HG02884 (cell line): ENCODE measurements around the gene SNX6.
"Not testable (repeated sequence)": the region's sequence is repeated elsewhere in the genome, so short reads cannot be mapped to it uniquely, and the experiment has no call there.

Source experiments
- ATAC-seq: cut with Tn5 transposase; IDR thresholded peaks from one replicate; pipeline ENCODE4 v1.9.1; 2021; ENCODE audit warnings: mild to moderate bottlenecking, moderate library complexity; ENCODE audit not compliant: unreplicated experiment

Gene SNX6

DNA sequence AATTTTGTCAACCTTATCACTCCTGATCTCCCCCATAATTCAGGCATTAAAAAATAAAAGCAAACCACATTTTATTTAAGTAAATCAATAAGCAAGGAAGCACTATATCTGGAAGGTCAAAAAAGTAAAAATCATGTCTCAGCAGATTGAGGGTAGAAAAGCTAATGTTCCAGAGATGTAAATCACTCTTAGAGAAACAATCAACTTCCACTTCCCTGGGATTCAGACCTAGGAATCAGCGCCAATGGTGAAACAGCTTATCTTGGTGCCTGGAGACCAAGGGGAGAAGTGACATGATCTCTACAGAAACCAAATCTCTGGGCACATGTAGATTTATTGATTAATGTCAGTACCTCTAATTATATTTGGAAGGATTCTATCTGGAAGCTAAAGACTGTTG lies 10.9 kb upstream of the SNX6 start:
- no peak for ATAC-seq

DNA sequence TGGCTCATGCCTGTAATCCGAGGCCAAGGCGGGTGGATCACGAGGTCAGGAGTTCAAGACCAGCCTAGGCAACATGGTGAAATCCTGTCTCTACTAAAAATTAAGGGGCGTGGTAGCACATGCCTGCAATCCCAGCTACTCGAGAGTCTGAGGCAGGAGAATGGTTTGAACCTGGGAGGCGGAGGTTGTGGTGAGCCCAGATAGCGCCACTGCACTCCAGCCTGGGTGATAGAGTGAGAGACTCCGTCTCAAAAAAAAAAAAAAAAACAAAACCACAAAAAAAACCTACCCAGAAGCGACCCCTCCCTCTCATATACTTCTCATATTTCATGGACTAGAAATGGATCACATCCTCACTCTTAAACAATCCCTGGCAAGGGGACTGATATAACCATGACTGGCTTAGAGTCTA lies 4.4 kb upstream of the SNX6 start:
- ATAC-seq: not testable (repeated sequence)

DNA sequence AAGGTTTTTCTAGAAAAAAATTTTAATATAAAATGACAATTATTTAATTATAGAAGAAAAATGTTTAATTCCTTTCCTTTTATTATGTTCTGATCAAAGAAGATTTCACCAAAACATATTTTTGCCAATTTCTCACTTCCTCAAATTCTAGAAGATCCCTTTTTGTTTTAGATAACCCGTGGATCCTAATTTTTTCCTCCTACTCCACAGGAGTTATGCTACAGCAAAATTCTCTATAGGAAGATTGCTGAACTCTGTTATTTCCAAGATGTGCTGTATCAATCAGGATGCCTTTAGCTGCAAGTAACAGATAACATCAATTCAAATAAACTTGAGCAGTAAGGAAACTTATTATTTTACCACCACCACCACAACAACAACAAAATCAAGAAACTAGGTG lies 3.8 kb upstream of the SNX6 start:
- no peak for ATAC-seq

DNA sequence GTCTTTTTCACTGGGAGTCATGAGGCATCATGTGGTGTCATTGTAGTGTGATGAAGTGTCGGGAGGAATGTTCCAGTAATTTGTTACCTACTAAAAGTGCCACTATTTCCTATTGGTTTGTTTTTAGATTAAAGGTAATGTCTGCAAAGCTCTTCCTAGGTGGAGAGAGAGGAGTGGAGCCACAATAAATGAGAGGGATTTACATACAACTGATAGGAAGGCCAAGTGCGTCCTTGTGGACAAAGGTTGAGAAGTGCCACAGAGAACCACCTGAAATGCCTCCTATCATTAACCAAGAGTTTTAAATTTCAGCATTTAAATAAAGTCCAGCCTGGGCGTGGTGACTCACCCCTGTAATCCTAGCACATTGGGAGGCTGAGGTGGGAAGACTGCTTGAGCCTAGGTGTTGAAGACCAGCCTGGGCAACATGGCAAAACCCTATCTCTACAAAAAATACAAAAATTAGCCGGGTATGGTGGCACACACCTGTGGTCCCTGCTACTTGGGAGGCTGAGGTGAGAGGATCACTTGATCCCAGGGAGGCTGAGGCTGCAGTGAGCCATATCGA lies 2.5 kb upstream of the SNX6 start:
- ATAC-seq: no peak

DNA sequence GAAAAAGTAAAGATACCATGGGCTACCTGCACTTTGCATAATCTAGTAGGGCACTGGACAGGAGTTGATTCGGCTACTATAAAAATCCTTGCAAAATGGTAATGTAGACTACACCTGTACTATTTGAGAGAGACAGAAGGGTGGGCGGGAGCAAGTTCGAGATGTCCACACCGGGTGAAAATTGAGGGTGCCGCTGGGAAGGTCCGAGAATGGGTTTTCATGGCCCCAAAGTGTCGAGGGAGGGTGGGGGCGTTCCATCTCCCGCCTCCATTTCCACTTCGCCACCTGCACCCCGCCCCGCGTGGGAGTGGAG lies 648 bp downstream of the SNX6 start:
- peak; percentile 12 for ATAC-seq

DNA sequence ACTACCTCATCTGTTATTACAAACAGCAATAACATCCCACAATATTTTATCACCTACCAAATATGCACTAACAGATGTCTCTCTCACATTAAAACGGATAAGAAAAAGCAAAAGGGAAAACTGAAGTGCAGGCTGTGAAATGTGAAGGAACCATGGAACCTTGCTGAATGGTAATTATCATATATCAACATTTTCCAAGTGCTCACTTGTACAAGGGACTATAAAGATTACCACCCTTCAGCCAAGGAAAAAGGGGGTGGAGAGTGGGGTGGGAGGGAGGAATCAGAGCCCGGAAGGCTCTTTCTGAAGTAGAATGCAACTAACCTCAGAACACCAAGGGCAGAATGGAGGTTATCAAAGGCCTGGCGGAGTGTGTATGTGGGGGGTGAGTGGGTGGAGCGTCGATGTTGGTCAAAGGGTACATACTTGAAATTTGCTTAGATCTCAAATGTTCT lies 1.2 kb downstream of the SNX6 start:
- no peak for ATAC-seq

DNA sequence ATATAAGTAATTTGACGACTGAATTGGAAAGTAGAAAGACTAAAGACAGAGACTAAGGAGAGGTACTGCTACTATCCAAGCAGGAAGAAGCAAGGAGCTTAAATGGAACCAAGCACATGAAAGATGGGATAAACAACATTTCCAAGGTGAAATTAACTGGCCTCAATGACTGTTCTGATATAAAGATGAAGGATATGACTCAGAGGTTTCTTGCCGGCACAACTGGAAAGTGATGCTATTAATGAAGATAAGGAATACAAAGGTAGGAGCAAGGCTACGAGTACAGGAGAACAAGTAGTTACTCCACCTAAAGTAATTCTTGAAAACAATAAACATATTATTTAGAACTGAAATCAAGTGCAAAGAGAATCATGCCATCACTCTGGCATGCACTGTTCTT lies 6.4 kb downstream of the SNX6 start:
- ATAC-seq: no peak

DNA sequence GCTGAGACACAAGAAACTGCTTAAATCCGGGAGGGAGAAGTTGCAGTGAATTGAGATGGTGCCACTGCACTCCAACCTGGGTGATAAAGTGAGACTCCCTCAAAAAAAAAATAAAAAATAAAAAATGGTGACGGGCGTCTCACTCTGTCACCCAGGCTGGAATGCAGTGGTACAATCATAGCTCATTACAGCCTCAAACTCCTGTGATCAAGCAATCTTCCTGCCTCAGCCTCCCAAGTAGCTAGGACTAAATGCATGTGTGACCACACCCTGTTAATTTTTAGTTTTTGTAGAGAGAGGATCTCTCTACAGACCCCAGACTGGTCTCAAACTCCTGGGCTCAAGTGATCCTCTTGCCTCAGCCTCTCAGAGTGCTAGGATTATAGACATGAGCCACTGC lies 9.1 kb downstream of the SNX6 start:
- ATAC-seq: no peak

DNA sequence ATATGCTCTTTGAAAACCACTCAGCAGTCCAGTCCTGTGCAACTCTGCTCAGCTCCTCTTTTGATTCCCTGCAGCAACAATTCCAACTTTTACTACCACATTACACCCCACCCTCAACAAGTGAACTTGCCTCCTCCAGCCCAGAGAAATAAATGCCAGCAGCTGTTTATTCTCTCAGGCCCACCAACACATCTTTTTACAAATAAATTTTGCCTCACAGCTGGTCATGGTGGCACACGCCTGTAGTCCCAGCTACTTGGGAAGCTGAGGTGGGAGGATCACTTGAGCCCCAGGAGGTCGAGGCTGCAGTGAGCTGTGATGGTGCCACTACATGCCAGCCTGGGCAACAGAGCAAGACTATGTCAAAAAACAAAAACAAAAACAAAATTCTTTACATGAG lies 9.8 kb downstream of the SNX6 start:
- ATAC-seq: no peak

DNA sequence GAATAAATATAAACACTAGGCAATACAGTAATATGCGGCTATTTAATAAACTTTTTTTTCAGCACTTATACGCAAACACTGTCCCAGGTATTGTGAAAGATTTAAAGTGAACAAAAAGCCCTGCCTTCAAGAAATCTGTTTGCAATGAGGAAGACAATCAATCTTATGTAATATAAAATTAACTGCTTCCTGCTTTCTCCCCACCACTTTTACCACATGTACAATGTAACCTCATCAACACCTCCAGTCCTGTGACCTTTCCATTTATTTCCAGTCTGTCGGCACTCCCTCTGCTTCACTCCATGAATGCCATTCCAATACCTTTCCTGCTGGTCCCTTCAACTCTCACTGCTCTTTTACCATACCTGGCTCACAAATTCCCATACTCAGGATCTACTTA lies 10.5 kb downstream of the SNX6 start:
- no peak for ATAC-seq

DNA sequence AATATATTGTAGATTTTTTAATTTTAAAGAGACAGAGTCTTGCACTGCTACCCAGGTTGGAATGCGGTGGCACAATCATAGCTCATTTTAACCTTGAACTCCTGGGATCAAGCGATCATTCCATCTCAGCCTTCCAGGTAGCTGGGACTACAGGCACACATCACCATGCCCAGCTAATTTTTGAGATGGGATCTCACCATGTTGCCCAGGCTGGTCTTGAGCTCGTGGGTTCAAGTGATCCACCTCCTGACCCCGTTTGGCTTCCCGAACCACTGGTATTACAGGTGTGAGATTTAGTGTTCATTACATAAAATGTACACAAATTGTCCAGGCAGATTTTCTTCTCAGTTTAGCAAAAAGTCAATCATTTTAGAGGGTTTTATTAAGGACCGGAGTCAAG lies 13.6 kb downstream of the SNX6 start:
- no peak for ATAC-seq

DNA sequence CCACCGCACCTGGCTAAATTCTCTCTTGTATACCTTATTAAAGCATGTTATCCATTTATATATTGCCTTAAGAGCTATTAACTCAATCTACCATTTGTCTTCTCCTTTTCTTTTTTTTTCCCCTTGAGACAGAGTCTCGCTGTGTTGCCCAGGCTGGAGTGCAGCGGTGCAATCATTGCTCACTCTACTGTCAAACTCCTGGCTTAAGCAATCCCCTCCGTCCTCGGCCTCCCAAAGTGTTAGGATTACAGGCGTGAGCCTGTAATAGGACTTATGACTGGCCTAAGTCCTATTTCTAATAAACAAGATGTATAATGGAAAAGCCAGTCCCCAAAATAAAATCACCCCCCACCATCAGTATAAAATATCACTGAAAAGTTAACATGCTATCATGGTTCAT lies 14.4 kb downstream of the SNX6 start:
- no peak for ATAC-seq

DNA sequence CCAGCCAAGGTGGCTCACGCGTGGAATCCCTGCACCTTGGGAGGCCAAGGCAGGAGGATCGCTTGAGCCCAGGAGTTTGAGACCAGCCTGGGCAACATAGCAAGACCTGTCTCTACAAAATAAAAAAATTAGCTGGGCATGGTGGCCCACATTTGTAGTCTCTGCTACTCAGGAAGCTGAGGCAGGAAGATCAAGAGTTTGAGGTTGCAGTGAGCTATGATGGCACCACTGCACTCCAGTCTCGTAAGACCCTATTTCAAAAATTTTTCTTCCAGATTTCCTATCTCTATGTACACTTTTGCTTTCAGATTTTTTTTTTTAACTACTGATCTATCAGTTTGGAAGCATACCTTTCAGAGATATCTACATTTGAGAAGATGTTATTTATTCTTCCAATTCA lies 15.3 kb downstream of the SNX6 start:
- ATAC-seq: no peak

DNA sequence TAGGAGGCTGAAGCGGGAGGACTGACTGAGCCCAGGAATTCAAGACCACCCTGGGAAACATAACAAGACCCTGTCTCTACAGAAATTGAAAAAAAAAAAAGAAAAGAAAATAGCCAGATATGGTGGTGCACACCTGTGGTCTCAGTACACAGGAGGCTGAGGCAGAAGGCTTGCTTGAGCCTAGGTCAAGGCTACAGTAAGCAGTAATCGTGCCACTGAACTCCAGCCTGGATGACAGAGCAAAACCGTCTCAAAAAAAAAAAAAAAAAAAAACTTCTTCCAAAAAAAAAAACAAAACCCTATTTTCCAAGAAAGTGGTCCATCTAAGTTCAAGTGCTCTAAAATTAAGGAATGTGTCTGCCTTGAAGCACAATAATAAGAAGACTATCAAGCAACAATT lies 19.8 kb downstream of the SNX6 start:
- no peak for ATAC-seq

DNA sequence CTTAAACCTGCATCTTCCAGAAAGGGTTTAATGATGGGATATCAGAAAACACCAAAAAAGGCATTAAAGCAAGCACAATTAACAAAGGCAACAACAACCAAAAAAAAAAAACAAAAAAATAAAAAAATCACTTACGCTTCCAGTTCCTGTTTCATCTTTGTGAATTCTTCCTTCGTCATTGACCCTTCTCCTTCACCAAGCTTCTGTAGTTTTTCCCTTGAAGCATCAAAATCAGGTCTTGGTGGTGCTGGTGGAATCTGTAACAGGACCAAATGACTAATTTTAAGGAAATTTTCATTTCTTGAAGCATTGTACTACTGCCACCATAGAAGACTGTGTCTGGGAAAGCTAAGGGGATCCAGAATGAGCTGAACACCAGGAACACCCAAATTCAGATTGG lies 24.5 kb downstream of the SNX6 start:
- ATAC-seq: no peak

DNA sequence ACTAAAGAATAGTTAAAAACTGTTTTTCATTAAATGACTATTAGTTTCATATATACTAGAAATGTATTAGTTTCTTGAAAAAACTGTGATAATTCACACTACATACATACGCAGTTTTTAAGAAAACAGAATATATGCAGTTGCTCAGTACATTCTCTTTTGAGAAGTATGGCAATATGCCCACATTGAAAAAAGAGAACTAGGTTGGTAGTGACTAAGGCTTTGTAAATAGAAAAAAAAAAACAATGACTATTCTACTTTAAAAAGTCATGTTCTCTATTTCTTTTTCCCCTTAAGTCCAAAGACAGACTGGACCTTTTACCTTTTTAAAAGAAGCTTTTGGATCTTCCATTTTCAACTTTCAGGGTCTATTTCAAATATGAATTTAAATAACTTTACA lies 25.0 kb downstream of the SNX6 start:
- ATAC-seq: no peak

DNA sequence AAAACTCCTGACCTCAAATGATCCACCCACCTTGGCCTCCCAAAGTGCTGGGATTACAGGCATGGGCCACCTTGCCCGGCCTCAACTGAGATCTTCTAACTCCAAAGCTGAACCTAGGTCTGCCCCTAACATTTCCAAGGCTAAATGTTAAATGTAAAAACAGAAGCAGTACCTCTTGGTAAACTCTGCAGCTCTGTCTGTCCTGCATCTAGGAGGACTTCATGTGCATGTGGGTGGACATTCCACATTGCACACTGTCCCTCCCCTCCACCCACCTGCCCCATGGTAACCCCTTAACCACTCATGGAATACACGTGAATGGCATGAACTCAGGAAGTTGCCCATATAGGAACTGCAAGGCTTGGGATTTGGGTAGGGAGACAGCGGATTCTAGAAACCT lies 33.1 kb downstream of the SNX6 start:
- no peak for ATAC-seq

DNA sequence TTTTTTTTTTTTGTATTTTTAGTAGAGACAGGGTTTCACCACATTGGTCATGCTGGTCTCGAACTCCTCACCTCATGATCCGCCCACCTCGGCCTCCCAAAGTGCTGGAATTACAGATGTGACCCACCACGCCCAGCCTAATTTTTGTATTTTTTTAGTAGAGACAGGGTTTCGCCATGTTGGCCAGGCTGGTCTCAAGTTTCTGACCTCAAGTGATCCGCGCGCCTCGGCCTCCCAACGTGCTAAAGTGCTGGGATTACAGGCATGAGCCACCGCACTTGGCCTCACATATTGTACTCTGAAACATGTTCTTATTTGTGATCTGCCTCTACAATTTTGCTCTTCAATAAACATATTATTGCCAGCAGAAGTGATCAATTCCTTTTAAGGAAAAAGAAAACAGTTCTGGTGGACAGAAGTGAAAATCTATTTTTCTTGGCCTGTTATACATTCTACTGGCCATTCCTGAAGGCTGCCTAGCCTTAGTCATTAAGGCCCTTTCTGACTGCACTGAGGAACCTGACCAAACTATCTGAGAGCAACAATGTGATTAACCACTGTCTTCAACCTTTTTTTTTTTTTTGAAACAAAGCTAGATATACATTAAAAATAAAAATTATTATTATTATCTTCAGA lies 36.1 kb downstream of the SNX6 start:
- ATAC-seq: no peak

DNA sequence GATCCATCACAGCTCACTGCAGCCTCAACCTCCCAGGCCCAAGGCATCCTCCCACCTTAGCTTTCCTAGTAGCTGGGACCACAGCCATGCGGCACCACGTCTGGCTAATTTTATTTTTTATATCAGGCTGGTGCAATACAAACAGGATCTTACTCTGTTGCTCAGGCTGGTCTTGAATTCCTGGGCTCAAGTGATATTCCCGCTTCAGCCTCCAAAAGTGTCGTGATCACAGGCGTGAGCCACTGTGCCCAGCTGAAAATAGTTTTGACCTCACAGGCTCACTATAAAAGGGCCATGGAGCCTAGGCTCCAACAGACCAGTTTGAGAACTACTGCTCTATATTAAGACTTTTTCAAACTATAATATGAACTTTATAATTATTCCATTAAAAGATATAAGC lies 37.3 kb downstream of the SNX6 start:
- no peak for ATAC-seq

DNA sequence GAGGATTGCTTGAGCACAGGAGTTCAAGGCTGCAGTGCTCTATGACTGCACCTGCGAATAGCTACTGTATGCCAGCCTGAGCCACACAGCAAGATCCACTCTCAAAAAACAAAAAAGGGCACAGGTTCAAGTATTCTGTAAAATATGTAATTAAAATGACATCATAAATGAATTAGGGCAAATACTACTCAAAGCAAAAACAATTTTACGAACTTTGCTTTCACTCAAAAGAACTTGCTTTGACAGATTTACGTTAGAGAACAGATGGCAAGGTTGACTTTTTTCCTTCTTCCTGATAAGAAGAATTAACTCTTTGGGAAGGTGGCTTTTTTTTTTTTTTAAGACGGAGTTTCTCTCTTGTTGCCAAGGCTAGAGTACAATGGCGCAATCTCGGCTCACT lies 46.4 kb downstream of the SNX6 start:
- ATAC-seq: no peak

DNA sequence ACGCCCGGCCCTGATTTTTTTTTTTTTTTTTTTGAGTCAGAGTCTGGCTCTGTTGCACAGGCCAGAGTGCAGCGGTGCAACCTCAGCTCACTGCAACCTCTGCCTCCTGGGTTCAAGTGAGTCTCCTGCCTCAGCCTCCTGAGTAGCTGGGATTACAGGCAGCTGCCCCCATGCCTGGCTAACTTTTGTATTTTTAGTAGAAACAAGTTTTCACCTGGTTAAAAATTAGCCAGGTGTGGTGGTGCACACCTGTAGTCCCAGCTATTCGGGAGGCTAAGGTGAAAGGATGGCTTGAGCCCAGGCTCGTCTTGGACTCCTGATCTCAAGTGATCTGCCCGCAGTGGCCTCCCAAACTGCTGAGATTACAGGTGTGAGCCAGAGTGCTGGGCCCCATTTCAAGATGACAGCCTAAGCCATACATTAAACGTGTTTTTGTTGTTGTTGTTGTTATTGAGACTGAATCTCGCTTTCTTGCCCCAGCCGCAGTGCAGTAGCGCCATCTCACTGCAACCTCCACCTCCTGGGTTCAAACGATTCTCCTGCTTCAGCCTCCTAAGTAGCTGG lies 47.7 kb downstream of the SNX6 start:
- ATAC-seq: no peak

DNA sequence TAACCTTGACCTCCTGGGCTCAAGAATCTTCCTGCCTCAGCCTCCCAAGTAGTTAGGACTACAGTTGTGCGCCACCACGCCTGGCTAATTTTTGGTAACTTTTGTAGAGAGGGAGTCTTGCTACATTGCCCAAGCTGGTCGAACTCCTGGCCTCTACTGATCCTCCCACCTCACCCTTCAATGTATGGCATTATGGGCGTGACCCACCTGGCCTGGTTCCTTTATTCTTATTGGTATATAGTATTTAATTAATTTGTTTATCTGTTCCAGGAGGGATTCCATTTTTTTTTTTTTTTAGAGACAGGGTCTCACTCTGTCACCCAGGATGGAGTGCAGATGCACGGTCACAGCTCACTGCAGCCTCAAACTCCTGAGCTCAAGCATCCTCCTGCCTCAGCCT lies 49.6 kb downstream of the SNX6 start:
- ATAC-seq: no peak

DNA sequence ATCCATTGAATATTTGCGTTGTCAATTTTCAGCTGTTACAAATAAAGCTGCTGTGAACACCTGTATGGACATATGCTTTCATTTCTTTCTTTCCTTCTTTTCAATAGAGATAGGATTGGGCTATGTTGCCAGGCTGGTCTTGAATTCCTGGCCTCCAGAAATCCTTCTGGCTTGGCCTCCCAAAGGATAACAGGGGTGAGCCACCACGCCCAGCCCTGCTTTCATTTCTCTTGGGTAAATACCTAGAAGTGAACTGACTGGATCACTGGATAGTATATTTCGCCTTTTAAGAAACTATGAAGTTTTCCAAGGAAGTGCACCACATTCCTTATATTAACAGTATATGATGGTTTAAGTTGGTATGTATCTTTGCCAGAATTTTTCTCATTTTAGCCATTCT lies 58.2 kb downstream of the SNX6 start:
- ATAC-seq: no peak
